K562 (cell line): ENCODE data around the gene MEPE. TPM values are rescaled to one million over a fixed set of nuclear protein-coding genes. Genes with fewer than 3 reads are reported as not detected.

Experiments used
- AFF4 ChIP-seq: sonication (generic); formaldehyde crosslinking; IDR thresholded peaks from 2 replicates; pipeline ENCODE4 v1.8.0; 2023; ENCODE audit warnings: mild to moderate bottlenecking, missing genetic modification reagents
- ARID3A ChIP-seq: IDR thresholded peaks from 2 replicates; pipeline ENCODE4 v1.6.1; 2012; ENCODE audit warnings: low read depth, low read length, improper control_type of control experiment, borderline replicate concordance
- BRD4 ChIP-seq: fragments of 200-600 bp; sonication (generic); IDR thresholded peaks from 2 replicates; pipeline ENCODE4 v1.6.1; 2017; ENCODE audit warnings: inconsistent platforms
- CC2D1A ChIP-seq: fragments of 450-650 bp; IDR thresholded peaks from 2 replicates; pipeline ENCODE4 v1.6.1; 2017; ENCODE audit warnings: mild to moderate bottlenecking
- CHCHD3 ChIP-seq: fragments of 250-450 bp; sonication (Bioruptor Pico); IDR thresholded peaks from 2 replicates; pipeline ENCODE4 v2.1.2; 2022; ENCODE audit warnings: mild to moderate bottlenecking
- CHD1 ChIP-seq: fragments of 200-600 bp; sonication (generic); IDR thresholded peaks from one replicate; pipeline ENCODE4 v1.6.1; 2012; ENCODE audit warnings: mild to moderate bottlenecking, moderate library complexity, low read length, inconsistent platforms
- CHD2 ChIP-seq: IDR thresholded peaks from 2 replicates; pipeline ENCODE4 v1.6.1; 2011; ENCODE audit warnings: low read depth, low read length
- FOXM1 ChIP-seq, 2 experiments: fragments of 450-650 bp in 1 of 2; sonication (generic) in 1 of 2; formaldehyde crosslinking in 1 of 2; IDR thresholded peaks; 2 replicates each; pipeline versions ENCODE4 v1.6.1 to v1.9.0; 2017 to 2022; ENCODE audit warnings: low read depth in 2 of 2, mild to moderate bottlenecking in 2 of 2, missing genetic modification reagents in 1 of 2, moderate library complexity in 1 of 2
- HLTF ChIP-seq: fragments of 450-650 bp; IDR thresholded peaks from 2 replicates; pipeline ENCODE4 v1.6.1; 2016
- LCOR ChIP-seq: sonication (generic); formaldehyde crosslinking; IDR thresholded peaks from 2 replicates; pipeline ENCODE4 v1.8.0; 2022; ENCODE audit warnings: mild to moderate bottlenecking, missing genetic modification reagents
- RBM15 ChIP-seq: fragments of 200-400 bp; formaldehyde crosslinking; IDR thresholded peaks from 2 replicates; pipeline ENCODE4 v1.6.1; 2018; ENCODE audit warnings: mild to moderate bottlenecking, low read length, moderate library complexity; ENCODE audit not compliant: insufficient read depth
- RBM34 ChIP-seq: fragments of 200-400 bp; formaldehyde crosslinking; IDR thresholded peaks from 2 replicates; pipeline ENCODE4 v1.6.1; 2018; ENCODE audit warnings: low read length, borderline replicate concordance; ENCODE audit not compliant: insufficient read depth
- RCOR1 ChIP-seq, 2 experiments: IDR thresholded peaks; 2 replicates each; pipeline ENCODE4 v1.6.1; 2012; ENCODE audit warnings: low read depth in 2 of 2, low read length in 2 of 2, borderline replicate concordance in 1 of 2, improper control_type of control experiment in 1 of 2
- RFX1 ChIP-seq: fragments of 450-650 bp; IDR thresholded peaks from 2 replicates; pipeline ENCODE4 v1.6.1; 2016; ENCODE audit warnings: mild to moderate bottlenecking, moderate library complexity
- SRF ChIP-seq, 2 experiments: fragments of 250-450, 450-650 bp in 1 of 2; sonication (Bioruptor Pico) in 1 of 2; sonication (generic) in 1 of 2; formaldehyde crosslinking; IDR thresholded peaks; 2 replicates each; pipeline versions ENCODE4 v1.5.0 to v1.5.1; 2020 to 2022; ENCODE audit warnings: mild to moderate bottlenecking in 1 of 2, missing genetic modification reagents in 1 of 2
- XRCC4 ChIP-seq: IDR thresholded peaks from one replicate; pipeline ENCODE4 v1.6.1; 2011; ENCODE audit not compliant: insufficient read depth, insufficient read length; ENCODE audit errors: extremely low read depth
- ZKSCAN8 ChIP-seq: fragments of 200-800 bp; sonication (Bioruptor generic); IDR thresholded peaks from 2 replicates; pipeline ENCODE4 v1.6.1; 2016; ENCODE audit warnings: missing genetic modification characterization, missing compliant biosample characterization
- ZNF384 ChIP-seq: IDR thresholded peaks from 2 replicates; pipeline ENCODE4 v1.6.1; 2012; ENCODE audit warnings: low read depth, low read length, improper control_type of control experiment
- polyA plus RNA-seq, 8 experiments: library from polyadenylated mRNA; depleted of rRNA in 4 of 8; stranded (reverse) in 5 of 8; unstranded in 3 of 8; fragments of >200 nt; fragmentation: Nextera tagmentation in 2 of 8; fragmentation: Illumina TruSeq in 1 of 8; extraction: Ambion mirVana in 2 of 8; extraction: Trizol in 1 of 8; gene quantifications; 2 replicates each; pipeline versions ENCODE4 v1.2.1 to v1.2.3, GENCODE V29; 2011 to 2014; ENCODE audit warnings: inconsistent platforms in 1 of 8, missing spikeins in 1 of 8
- total RNA-seq, 7 experiments: library from RNA; depleted of rRNA in 6 of 7; stranded (reverse); fragments of >200 nt in 6 of 7; fragmentation: Illumina TruSeq in 2 of 7; extraction: Trizol in 2 of 7; gene quantifications; 2 replicates each; pipeline versions ENCODE4 v1.2.1 to v1.2.3, GENCODE V29; 2011 to 2021; ENCODE audit warnings: low replicate concordance in 1 of 7
- TF ChIP-seq, protein P1 (sequence below): fragments of 450-650 bp; formaldehyde crosslinking; IDR thresholded peaks from 2 replicates; pipeline ENCODE4 v1.4.0; 2022; ENCODE audit warnings: missing genetic modification characterization
- TF ChIP-seq, protein P2 (sequence below): fragments of 250-450 bp; sonication (Bioruptor Pico); IDR thresholded peaks from 2 replicates; pipeline ENCODE4 v1.8.0; 2021; ENCODE audit warnings: moderate library complexity, mild to moderate bottlenecking, inconsistent platforms
- TF ChIP-seq, protein P3 (sequence below): sonication (generic); formaldehyde crosslinking; IDR thresholded peaks from 2 replicates; pipeline ENCODE4 v1.9.0; 2022; ENCODE audit warnings: mild to moderate bottlenecking, missing genetic modification reagents

MEPE gene
- total and polyA plus RNA-seq, 9 of the 15 experiments (the other 6 are each of a cell fraction or from before 2014, with no cell fraction given): not detected

DNA sequence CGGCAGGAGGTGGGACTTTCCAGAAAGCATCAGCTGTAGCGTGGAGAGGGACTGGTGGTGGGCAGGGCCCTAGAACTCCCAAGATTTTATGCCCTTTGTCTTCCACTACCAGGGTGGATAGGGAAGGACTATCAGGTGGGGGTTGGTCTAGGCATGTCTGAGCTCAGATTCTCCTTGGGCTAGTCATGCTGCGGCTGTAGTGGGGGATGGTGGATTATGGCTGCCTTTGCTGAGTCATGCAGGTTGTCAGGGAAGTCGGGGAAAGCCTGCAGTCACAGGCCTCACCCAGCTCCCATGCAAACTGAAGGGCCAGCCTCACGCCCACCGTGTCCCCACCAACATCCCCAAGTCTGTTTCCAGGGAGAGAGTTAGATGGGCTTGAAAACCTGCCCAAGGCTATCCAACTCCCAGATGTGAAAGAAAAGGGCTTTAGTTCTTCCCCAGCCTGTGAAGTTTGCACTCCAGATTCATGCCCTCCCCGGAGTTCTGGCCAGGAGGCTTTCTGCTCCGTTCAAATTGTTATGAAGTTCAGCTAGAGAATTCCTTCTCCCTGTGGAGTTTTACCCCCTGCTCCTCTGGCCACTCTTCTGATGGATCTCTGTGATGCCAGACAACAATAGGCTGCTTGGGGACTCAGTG, 13.4 kb upstream of the MEPE start (continued):
- no peak for TF ChIP-seq AFF4 (CRISPR knock-in tag)
- TF ChIP-seq RCOR1 (IDR thresholded peaks at IDR 0.05; ENCODE audit: borderline replicate concordance in 1 of 2, low read depth in 2 of 2, low read length in 2 of 2): peak in 1 of 2 experiments; percentile 17; a peak in 1 of 4 replicates
- TF ChIP-seq, protein P1, sequence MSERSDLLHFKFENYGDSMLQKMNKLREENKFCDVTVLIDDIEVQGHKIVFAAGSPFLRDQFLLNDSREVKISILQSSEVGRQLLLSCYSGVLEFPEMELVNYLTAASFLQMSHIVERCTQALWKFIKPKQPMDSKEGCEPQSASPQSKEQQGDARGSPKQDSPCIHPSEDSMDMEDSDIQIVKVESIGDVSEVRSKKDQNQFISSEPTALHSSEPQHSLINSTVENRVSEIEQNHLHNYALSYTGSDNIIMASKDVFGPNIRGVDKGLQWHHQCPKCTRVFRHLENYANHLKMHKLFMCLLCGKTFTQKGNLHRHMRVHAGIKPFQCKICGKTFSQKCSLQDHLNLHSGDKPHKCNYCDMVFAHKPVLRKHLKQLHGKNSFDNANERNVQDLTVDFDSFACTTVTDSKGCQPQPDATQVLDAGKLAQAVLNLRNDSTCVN (CRISPR knock-in tag): no peak
- no peak for TF ChIP-seq CHD1
- TF ChIP-seq LCOR (CRISPR knock-in tag): no peak
- no peak for TF ChIP-seq FOXM1 (IDR thresholded peaks at IDR 0.05; ENCODE audit: low read depth)
- TF ChIP-seq FOXM1 (CRISPR knock-in tag; IDR thresholded peaks at IDR 0.05; ENCODE audit: low read depth): no peak
- TF ChIP-seq ARID3A: no peak
- no peak for TF ChIP-seq RBM34
- peak; percentile 25; the same call in 1 of the 2 replicates for TF ChIP-seq CHD2
- TF ChIP-seq, protein P2, sequence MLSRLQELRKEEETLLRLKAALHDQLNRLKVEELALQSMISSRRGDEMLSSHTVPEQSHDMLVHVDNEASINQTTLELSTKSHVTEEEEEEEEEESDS (CRISPR knock-in tag): no peak
- no peak for TF ChIP-seq ZNF384
- no peak for TF ChIP-seq HLTF
- TF ChIP-seq, protein P3, sequence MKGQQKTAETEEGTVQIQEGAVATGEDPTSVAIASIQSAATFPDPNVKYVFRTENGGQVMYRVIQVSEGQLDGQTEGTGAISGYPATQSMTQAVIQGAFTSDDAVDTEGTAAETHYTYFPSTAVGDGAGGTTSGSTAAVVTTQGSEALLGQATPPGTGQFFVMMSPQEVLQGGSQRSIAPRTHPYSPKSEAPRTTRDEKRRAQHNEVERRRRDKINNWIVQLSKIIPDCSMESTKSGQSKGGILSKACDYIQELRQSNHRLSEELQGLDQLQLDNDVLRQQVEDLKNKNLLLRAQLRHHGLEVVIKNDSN: no peak
- no peak for TF ChIP-seq XRCC4
- peak; percentile 19; the same call in 1 of the 2 replicates for TF ChIP-seq RFX1
- TF ChIP-seq ZKSCAN8 (CRISPR knock-in tag): no peak
- TF ChIP-seq RBM15: no peak
- TF ChIP-seq SRF (CRISPR knock-in tag; IDR thresholded peaks at IDR 0.05): no peak
- TF ChIP-seq CHCHD3 (CRISPR knock-in tag): no peak
- no peak for TF ChIP-seq BRD4
- TF ChIP-seq CC2D1A: no peak
